Transverse colon (tissue), 4 donors: ENCODE data around the gene BAIAP2. TPM values are rescaled to one million over a fixed set of nuclear protein-coding genes. Genes with fewer than 3 reads are reported as not detected.
A peak's percentile ranks its signal among the peaks of the same experiment; 100 is the strongest.

Experiments
- DNase-seq: peaks from one replicate; pipeline ENCODE4 v3.0.0-alpha.2; 2019
- H3K27ac ChIP-seq, 4 donors: fragments of 200-600 bp; sonication (generic); 2 replicates each; pipeline ENCODE4 v1.5.1; 2016 to 2018; ENCODE audit warnings: inconsistent platforms in 4 of 4
- H3K27me3 ChIP-seq: fragments of 200-600 bp; sonication (generic); 2 replicates; pipeline ENCODE4 v1.5.1; 2017; ENCODE audit warnings: inconsistent platforms
- H3K36me3 ChIP-seq, 4 donors: fragments of 200-600 bp; sonication (generic); 2 replicates each; pipeline ENCODE4 v1.5.1; 2017 to 2019; ENCODE audit warnings: inconsistent platforms in 4 of 4
- H3K4me1 ChIP-seq, 4 donors: fragments of 200-600 bp; sonication (generic); 2 replicates each; pipeline ENCODE4 v1.5.1; 2017 to 2020; ENCODE audit warnings: inconsistent platforms in 4 of 4
- H3K4me3 ChIP-seq, 4 donors: fragments of 200-600 bp; sonication (generic); 1 replicate in 1 of 4; 2 replicates in 3 of 4; pipeline versions ENCODE4 v1.5.1 to v1.6.1; 2017 to 2019; ENCODE audit warnings: inconsistent platforms in 4 of 4
- H3K9me3 ChIP-seq, 2 donors: fragments of 200-600 bp; sonication (generic); 2 replicates each; pipeline ENCODE4 v1.5.1; 2017 to 2019; ENCODE audit warnings: inconsistent platforms in 2 of 2
- EP300 ChIP-seq: sonication (generic); formaldehyde crosslinking; IDR thresholded peaks from one replicate; pipeline ENCODE4 v1.6.1; 2017; ENCODE audit warnings: antibody characterized with exemption, low read depth
- POLR2A ChIP-seq: fragments of 450-650 bp; IDR thresholded peaks from one replicate; pipeline ENCODE4 v1.6.1; 2016; ENCODE audit warnings: antibody characterized with exemption, mild to moderate bottlenecking, moderate library complexity
- POLR2AphosphoS5 ChIP-seq, 3 donors: sonication (generic); formaldehyde crosslinking; IDR thresholded peaks; one replicate each; pipeline ENCODE4 v1.6.1; 2016; ENCODE audit warnings: antibody characterized with exemption in 3 of 3
- WGBS, 2 donors: methylation state at CpG; one replicate each; pipeline ENCODE4 v1.1.5; 2018; ENCODE audit warnings: low coverage in 1 of 2; 5-methylcytosine and 5-hydroxymethylcytosine counted together
- in situ Hi-C, 4 donors: fragments of 200-750 bp; cut with MboI; loops; one replicate each; pipeline versions ENCODE4 v1.15.0 to v1.15.1; 2017; ENCODE audit warnings: low sequenced_read_pairs in 3 of 4, low pct_ligation_motif_present in 1 of 4, low pct_unique_long_range_greater_than_20kb in 1 of 4
- intact Hi-C: fragments of 100-400 bp; cut with DNase I; formaldehyde crosslinking; loops from one replicate; pipeline ENCODE4 v1.15.1; 2023; ENCODE audit warnings: low total_unique reads
- total RNA-seq, 4 donors: library from RNA; depleted of rRNA; stranded (reverse); fragments of >200 nt; gene quantifications; one replicate each; pipeline ENCODE4 v1.1.0, GENCODE V29; 2016
- TF ChIP-seq, protein P1 (sequence below), 5 experiments: fragments of 200-600 bp in 3 of 5; fragments of 450-650 bp in 2 of 5; sonication (generic) in 3 of 5; IDR thresholded peaks; 1 replicate in 2 of 5; 2 replicates in 3 of 5; pipeline ENCODE4 v1.5.1; 2016 to 2017; ENCODE audit warnings: antibody characterized with exemption in 5 of 5, inconsistent platforms in 3 of 5, mild to moderate bottlenecking in 2 of 5, moderate library complexity in 1 of 5

Gene BAIAP2
- total RNA-seq, 4 donors from 2014 or later = 11.7 to 62.1 (median 39.6) TPM

DNA sequence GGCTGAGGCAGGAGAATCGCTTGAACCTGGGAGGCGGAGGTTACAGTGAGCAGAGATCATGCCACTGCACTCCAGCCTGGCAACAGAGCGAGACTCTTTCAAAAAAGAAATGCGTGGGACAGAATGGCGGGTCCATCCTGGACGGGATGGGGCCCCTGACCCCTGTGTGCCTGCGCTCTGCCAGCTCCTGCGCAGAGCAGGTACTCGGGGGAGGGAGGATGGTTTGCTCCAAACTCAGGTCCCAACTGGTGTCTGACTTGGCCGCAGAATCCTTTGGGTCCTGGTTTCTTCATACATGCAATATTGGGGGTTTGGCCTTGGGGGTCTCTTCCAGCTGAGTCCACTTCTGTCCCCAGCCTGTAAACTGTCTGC is 33.0 kb upstream of the BAIAP2 start:
- in situ Hi-C loops (no loop called here), intact Hi-C loops (no loop called here)
- Histone ChIP-seq H3K4me1 (peaks cover 27 to 54% (median 52%) of the 10 kb centered on the region in 4 donors), H3K9me3 (no peaks in the 10 kb centered on the region), H3K27me3 (peaks cover 33% of the 10 kb centered on the region), H3K27ac (peak overlapping the region; percentile 64 to 84 (median 76)), H3K36me3 (peaks cover 0 to 22% (median 5%) of the 10 kb centered on the region in 4 donors), H3K4me3 (no peak overlapping the region)
- TF ChIP-seq, protein P1, sequence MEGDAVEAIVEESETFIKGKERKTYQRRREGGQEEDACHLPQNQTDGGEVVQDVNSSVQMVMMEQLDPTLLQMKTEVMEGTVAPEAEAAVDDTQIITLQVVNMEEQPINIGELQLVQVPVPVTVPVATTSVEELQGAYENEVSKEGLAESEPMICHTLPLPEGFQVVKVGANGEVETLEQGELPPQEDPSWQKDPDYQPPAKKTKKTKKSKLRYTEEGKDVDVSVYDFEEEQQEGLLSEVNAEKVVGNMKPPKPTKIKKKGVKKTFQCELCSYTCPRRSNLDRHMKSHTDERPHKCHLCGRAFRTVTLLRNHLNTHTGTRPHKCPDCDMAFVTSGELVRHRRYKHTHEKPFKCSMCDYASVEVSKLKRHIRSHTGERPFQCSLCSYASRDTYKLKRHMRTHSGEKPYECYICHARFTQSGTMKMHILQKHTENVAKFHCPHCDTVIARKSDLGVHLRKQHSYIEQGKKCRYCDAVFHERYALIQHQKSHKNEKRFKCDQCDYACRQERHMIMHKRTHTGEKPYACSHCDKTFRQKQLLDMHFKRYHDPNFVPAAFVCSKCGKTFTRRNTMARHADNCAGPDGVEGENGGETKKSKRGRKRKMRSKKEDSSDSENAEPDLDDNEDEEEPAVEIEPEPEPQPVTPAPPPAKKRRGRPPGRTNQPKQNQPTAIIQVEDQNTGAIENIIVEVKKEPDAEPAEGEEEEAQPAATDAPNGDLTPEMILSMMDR (IDR thresholded peaks at IDR 0.05) = no peak
- TF ChIP-seq EP300 = no peak
- no peak for TF ChIP-seq POLR2A
- no peak for TF ChIP-seq POLR2AphosphoS5 (IDR thresholded peaks at IDR 0.05)
- WGBS, 2 donors = 53 to 80% methylated on average over 2 to 10 of the region's 10 CpGs
- no peak for DNase-seq

DNA sequence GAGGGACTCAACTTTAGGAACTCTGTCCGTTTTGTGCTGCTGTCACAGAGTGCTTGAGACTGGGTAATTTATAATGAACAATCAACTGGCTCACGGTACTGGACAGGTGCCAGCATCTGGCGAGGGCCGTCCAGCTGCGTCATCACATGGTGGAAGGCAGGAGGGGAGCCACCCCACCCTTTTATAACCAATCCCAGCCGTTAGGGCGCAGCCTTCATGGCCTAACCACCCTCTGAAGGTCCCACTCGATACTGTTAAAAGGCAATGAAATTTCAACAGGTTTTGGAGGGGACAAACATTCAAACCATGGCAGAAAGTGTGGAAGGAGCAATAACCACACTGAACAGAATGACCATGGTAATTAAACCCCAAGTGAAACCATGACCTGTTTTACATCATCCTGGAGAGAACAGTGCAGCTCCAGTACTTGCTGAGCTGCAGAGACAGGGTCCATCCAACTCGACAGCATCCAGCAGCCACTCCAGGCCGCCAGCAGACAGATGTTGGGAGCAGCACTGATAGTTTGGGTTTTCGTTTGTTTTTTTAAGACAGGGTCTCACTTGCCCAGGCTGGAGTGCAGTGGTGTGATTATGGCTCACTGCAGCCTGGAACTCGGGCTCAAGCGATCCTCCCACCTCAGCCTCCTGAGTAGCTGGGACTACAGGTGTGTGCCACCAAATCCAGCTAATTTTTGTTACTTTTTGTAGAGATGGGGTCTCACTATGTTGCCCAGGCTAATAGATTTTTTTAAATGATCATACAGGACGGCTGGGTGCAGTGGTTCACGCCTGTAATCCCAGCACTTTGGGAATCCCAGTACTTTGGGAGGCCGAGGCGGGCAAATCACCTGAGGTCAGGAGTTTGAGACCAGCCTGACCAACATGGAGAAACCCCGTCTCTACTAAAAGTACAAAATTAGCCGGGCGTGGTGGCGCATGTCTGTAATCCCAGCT is 32.3 kb upstream of the BAIAP2 start:
- DNase-seq = peak; percentile 93
- no peak overlapping the region for H3K4me3 ChIP-seq
- H3K27ac ChIP-seq = peak overlapping the region; percentile 64 to 84 (median 80)
- H3K4me1 ChIP-seq = peaks cover 27 to 54% (median 52%) of the 10 kb centered on the region in 4 donors
- H3K36me3 ChIP-seq = peaks cover 0 to 17% (median 2%) of the 10 kb centered on the region in 4 donors
- WGBS, 2 donors = 5 to 39% methylated on average over 11 to 21 of the region's 21 CpGs
- in situ Hi-C loops (no loop called here), intact Hi-C loops (no loop called here)
- H3K27me3 ChIP-seq = peaks cover 33% of the 10 kb centered on the region
- TF ChIP-seq, protein P1 (IDR thresholded peaks at IDR 0.05) = no peak
- TF ChIP-seq EP300 = peak; percentile 15
- no peak for TF ChIP-seq POLR2A
- TF ChIP-seq POLR2AphosphoS5 (IDR thresholded peaks at IDR 0.05) = peak; percentile 48 to 68 (median 68)
- H3K9me3 ChIP-seq = no peaks in the 10 kb centered on the region

DNA sequence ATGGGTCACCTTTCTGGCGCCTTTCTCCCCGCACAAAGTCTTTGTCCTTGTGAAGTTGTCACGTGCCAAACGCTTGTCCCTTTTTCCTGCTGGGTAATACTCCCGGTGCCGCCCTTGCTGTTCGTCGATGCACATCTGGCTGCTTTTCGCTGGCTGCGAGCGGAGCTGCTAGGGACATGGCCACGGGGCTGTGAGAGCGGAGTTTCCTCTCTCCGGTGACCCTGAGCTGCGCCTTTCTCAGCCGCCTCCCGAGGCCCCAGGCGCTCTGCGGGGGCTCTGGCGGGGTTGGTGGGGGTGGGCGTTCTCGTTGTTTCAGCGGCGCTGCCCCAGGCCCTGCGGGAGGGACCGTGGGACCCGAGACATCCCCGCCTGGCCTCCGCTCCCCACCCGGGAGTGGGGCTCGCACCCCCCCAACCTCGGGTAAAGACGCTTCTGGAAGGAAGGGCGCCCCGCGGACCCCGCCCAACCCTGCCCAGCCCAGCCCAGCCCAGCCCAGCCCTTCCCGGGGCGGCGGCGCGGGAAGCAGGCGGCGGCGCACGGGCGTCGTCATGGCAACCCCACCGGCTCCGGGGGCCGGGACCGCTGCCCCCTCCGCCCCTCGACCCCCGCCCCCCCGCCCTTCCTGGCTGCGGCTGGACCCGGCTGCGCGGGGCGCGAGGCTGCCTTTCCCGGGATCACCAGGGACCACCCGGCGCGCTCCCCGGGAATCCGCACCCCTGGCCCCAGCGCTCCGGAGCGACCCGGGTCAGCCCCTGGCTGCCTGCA is 31.1 kb upstream of the BAIAP2 start:
- TF ChIP-seq EP300 (no peak), POLR2A (peak; percentile 15), POLR2AphosphoS5 (IDR thresholded peaks at IDR 0.05) (no peak)
- TF ChIP-seq, protein P1 (IDR thresholded peaks at IDR 0.05) = no peak
- intact Hi-C loops = no loop called here
- in situ Hi-C loops = no loop called here
- H3K36me3 ChIP-seq = peaks cover 0 to 6% (median 0%) of the 10 kb centered on the region in 4 donors
- peak overlapping the region in 3 of 4 donors; percentile 1 to 35 (median 20) for H3K4me3 ChIP-seq
- H3K27ac ChIP-seq = peak overlapping the region in 3 of 4 donors; percentile 64 to 84 (median 84)
- peaks cover 27 to 54% (median 52%) of the 10 kb centered on the region in 4 donors for H3K4me1 ChIP-seq
- WGBS, 2 donors = 12 to 13% methylated on average over 7 to 27 of the region's 72 CpGs
- DNase-seq = peak; percentile 62
- peaks cover 33% of the 10 kb centered on the region for H3K27me3 ChIP-seq
- H3K9me3 ChIP-seq = no peaks in the 10 kb centered on the region

DNA sequence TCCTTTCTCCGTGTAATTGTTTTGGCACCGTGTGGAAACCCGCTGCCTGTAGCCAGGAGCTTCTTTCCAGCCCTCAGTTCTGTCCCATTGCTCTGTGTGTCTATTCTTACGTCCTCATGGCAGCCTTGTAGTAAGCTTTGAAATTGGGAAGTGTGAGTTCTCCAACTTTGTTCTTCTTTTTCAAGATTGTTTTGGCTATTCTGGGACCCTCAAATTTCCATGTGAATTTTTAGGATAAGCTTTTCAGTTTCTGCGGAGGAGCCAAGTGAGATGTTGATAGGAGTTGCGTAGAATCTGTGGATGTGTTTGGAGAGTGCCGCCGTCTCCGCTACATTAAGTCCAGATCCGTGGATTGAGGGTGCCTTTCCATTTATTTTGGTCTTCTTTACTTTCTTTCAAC is 28.1 kb upstream of the BAIAP2 start:
- intact Hi-C loops = no loop called here
- 79 to 82% methylated on average over 10 of the region's 10 CpGs for WGBS, 2 donors
- Histone ChIP-seq H3K4me1 (peaks cover 15 to 30% (median 29%) of the 10 kb centered on the region in 4 donors), H3K9me3 (peaks cover 0 to 5% of the 10 kb centered on the region in 2 donors), H3K4me3 (no peak overlapping the region), H3K27ac (no peak overlapping the region), H3K27me3 (peaks cover 33% of the 10 kb centered on the region), H3K36me3 (no peaks in the 10 kb centered on the region)
- in situ Hi-C loops = no loop called here
- TF ChIP-seq, protein P1 (IDR thresholded peaks at IDR 0.05) = no peak
- TF ChIP-seq POLR2A (no peak), EP300 (no peak), POLR2AphosphoS5 (IDR thresholded peaks at IDR 0.05) (no peak)
- DNase-seq = no peak
